CD4-positive, alpha-beta T cell treated with Interleukin-17A for 1 hour (primary cell): ENCODE results near the gene B4GALT2.

Experiments
- DNase-seq: peaks from one replicate; pipeline ENCODE4 v3.0.0-alpha.2; 2020

Gene B4GALT2

DNA sequence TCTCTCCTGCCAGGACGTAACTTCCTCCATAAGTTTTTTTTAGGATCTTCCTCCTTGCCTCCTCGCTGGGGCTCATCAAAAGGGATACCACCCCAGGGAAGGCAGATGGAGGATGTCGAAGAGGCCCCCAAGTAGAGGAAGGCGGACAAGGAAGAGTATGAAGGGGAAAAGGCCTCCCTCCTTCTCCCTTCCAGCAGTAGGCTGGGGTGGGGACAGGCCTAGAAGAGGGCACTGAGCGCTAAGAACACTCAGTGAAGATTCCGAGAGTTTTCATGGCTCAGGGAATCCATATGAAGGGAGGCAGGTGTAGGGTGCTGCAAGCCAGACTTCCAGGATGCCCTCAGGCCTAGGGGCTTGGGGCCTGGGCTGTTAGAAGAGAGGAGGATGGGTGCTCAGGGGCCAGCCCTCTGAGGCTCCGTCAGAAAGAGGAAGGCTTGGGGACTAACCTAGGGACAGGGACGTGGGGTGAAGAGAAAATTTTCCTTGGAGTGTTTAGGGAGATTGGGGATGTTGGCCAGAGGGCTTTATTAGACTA is 54.1 kb downstream of the B4GALT2 start:
- DNase-seq = no peak

DNA sequence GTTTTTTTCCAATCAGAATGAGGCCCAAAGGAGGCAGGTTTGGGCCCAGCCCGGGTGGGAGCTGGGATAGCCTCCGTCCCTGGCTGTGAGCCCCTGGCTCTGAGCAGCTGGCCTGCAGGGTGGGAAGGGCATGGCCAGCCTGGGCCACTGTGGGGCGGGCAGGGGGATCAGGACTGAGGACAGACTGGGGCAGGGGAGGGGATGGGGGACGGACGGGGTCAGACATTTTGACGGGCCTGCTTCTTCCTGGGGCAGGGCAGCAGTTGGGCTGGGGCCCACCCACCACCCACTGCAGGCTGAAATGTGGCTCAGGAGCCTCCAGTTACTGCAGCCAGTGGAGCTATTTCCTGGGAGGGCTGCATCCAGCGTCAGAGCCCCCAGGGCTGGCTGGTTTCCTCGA is 54.7 kb downstream of the B4GALT2 start:
- no peak for DNase-seq

DNA sequence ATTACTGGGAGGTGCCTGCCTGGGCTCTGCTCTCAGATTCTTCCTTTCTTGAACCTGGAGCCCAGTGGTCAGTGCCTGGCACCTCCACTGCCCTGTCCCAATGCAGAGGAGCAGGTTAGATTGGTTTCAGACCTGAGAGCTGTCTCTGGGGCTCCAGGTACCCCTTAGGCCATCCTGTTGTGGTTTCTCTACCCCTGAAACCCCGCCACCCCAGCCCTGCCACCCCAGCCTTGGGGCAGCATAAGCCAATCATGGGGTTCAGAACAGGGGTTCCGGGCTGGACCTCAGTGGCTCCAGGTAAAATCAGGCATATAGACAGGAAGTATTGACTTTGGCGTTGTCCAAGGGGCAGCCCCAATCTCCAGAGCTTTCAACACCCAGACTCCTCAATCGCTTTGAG is 55.4 kb downstream of the B4GALT2 start:
- DNase-seq = no peak

DNA sequence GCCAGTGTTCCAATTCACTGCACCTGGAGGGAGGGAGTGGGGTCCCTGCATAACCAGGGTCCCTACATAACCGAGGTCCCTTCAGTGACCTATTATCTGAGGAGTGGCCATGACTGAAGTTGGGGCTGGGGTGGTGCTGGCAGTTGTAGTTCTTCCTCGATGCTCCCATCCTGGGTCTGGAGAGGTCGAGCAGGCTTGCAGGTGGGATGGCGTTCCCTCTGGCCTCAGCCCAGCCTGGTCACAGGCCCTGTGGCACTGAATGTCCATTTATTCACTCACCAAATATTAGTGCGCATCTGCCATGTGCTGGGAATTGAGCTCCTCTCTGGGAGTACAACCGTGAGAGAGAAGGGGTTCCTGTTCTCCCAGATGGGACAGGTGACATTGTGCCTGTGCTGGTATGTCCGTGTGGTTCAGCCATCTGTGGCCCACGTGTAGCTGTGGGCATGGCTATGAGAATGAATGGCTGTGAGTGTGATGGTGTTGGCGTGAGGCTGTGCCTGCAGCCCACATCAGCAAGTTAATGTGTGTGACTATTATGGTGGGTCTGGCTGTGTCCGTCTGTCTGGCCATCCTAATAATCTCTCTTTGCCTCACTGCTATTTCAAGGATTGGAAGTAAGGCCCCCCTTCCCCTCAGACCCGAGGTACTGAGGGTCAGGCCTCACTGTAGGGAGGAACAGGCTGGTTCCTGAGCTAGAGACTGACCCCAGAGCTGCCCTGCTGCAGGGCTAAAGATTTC is 56.1 kb downstream of the B4GALT2 start:
- no peak for DNase-seq

DNA sequence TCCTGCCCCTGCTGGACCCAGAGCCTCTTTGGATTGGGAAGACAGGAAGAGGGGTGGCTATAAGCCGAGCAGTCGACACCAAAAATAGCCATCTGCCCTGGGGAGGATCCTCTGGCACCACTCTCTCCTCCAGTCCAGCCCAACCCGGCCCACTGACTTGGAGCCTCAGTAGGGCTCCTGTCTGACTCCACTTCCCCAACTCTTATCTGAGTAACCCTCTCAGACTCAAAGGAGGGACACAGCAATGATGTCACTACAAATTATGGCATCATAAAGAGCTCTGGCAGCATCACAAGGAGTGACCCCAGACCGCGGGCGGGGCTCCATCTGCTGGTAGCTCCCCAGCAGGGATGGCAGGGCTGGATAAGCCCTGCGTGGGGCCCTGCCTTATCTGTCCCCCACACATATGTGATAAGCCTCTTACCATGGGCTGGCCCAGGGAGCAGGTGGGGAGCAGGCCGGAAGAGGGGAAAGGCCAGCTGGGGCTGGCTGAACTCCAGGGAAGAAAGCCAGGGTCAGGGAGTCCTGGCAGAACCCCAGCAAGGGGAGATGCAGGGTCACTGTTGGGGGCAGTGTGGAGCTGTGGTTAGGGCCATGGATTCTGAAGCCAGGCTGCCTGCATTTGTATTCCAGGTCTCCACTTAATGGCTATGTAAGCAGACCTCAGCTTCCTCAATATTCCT is 56.9 kb downstream of the B4GALT2 start:
- DNase-seq = no peak

DNA sequence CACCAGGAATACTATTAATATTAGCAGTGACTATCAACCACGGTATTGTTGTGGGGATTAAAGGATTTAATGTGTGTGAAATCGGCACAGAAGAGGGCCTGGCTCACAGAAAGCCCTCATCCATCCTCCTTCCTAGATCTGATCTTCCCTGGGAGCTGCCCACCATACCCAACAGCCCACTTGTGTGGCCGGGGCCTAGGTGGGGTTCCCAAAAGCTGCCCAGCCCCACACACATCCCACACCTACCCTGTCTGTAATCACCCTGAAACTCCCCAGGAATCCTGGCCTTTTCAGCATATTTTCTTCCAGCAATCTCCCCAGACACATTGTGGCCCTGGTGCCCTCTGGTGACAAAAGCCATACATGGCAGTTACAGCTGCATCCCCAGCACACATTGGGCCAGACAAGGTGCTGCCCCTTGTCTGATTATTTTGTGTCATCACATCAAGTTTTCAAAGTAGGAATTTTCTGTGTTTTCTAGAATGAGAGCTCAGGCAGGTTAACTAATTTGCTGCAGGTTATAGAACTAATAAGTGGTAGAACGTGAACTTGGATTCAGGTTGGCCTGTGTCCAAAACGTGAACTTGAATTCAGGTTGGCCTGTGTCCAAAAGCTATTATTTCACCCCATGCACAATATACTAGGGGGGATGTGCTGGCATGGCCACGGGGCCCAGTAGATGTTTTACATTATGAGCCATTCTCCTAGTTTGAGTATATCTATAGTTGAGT is 57.6 kb downstream of the B4GALT2 start:
- peak; percentile 73 for DNase-seq

DNA sequence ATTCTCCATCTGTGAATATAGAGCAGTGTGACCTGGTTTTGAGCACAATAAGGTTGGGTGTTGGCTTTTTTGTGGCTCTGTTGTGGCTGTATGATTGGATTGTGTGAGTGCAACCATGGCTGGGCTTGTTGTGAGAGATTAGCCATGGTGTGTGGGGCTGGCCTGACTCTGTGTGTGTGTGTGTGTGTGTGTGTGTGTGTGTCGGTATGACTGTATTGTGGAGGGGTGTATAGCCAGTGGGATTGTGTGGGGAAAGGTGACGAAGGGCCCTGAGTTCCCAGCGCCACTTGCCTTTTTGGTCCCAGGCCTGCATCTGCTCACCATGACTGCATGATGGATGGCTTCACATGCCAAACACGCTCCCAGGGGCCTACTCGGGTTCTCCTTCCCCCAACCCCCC is 58.1 kb downstream of the B4GALT2 start:
- DNase-seq = no peak

DNA sequence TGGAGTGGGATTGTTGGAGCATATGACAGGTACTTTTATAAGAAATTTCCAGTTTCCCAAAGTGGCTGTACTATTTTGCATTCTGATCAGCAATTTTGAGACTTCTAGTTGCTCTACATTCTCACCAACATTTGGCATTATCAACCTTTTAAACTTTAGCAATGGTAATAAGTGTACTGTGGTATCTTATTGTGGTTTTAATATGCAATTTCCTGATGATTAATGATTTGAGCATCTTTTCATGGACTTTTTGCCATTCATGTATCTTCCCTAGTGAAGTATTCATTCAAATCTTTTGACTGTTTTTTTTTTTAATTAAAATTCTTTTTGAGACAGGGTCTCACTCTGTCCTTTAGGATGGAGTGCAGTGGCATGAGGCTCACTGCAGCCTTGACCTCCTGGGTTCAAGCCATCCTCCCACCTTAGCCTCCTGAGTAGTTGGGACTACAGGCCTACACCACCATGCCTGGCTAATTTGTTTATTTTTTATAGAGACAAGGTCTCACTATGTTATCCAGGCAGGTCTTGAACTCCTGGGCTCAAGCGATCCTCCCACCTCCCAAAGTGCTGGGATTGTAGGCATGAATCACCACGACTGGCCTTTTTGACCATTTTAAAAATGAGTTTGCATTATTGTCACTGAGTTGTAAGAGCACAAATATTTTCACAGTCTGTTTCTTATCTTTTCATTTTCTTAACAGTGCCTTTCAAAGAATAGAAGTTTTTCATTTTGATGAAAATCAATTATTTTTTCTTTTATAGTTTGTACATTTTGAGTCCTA is 60.1 kb downstream of the B4GALT2 start:
- no peak for DNase-seq

DNA sequence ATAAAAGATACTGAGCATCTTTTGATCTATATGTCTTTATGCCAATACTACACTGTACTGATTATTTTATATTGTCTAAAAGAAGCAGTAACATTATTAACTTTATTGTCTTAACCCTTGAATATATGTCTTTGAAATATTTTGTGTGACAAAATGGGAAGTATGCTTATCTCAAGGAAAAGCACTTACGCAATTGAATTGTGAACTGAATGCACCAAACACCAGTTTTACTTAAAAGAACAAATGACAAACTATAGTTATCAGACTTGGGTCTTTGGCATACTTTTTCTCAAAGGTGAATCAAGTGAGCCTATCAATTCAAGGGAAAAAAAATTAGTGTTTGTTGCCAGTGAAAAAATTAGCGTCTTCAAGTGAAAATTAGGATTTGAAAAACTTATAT is 61.4 kb downstream of the B4GALT2 start:
- DNase-seq = no peak
